ENCODE data around the gene LGR6.

The LGR6 gene

GRCh38 chr1:202150187-202150586 is 43.4 kb upstream of the LGR6 start:
- Histone ChIP-seq H3K9ac (no peak overlapping the region), H3K4me2 (no peak overlapping the region)

DNA sequence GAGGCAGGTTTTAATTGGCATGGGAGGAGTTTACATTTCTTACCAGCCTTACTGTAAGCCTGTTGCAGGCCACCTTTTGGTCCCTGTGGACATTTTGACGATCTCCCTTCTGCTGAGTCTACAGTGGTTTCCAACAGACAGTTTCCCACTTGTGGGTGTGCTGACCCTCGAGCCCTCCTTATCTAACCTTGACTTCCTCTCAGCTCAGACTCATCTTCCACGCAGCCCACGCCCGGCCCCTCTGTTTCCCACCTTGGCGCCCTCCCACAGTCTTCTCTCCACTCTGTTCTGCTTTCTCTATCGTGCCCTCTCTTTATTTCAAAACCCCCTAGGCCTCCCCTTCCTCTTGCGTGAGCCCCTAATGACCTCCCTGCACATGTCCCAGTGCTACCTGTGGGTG is 43.0 kb upstream of the LGR6 start:
- H3K27ac ChIP-seq: no peak overlapping the region
- H3K36me3 ChIP-seq (ENCODE audit: insufficient read depth): no peaks in the 10 kb centered on the region
- no peak overlapping the region for H3K4me2 ChIP-seq
- H3K27me3 ChIP-seq (ENCODE audit: insufficient read depth, low read depth): no peaks in the 10 kb centered on the region
- H3K4me1 ChIP-seq (ENCODE audit: low read depth, poor library complexity, severe bottlenecking): peaks cover 3% of the 10 kb centered on the region
- H3K79me2 ChIP-seq (ENCODE audit: insufficient read depth, low read depth): no peaks in the 10 kb centered on the region
- no peak overlapping the region for H3K9ac ChIP-seq
- H3K4me3 ChIP-seq (IDR thresholded peaks at IDR 0.05; ENCODE audit: insufficient read depth, low read depth, low read length): no peak overlapping the region
- H2AFZ ChIP-seq (ENCODE audit: low read depth): no peak overlapping the region
- TF ChIP-seq CTCF (conservative IDR thresholded peaks at IDR 0.05; ENCODE audit: low read depth, low read length): no peak
- no peaks in the 10 kb centered on the region for H4K20me1 ChIP-seq (ENCODE audit: insufficient read depth)

More at GRCh38 chr1:202150187-202150586, 43.4 kb upstream of the LGR6 start:
- H3K79me2 ChIP-seq (ENCODE audit: insufficient read depth, low read depth): no peaks in the 10 kb centered on the region
- no peak overlapping the region for H2AFZ ChIP-seq (ENCODE audit: low read depth)
- no peaks in the 10 kb centered on the region for H4K20me1 ChIP-seq (ENCODE audit: insufficient read depth)
- H3K27ac ChIP-seq: no peak overlapping the region
- TF ChIP-seq CTCF (conservative IDR thresholded peaks at IDR 0.05; ENCODE audit: low read depth, low read length): no peak
- no peaks in the 10 kb centered on the region for H3K36me3 ChIP-seq (ENCODE audit: insufficient read depth)
- H3K4me1 ChIP-seq (ENCODE audit: low read depth, poor library complexity, severe bottlenecking): peaks cover 7% of the 10 kb centered on the region
- H3K4me3 ChIP-seq (IDR thresholded peaks at IDR 0.05; ENCODE audit: insufficient read depth, low read depth, low read length): no peak overlapping the region
- no peaks in the 10 kb centered on the region for H3K27me3 ChIP-seq (ENCODE audit: insufficient read depth, low read depth)

DNA sequence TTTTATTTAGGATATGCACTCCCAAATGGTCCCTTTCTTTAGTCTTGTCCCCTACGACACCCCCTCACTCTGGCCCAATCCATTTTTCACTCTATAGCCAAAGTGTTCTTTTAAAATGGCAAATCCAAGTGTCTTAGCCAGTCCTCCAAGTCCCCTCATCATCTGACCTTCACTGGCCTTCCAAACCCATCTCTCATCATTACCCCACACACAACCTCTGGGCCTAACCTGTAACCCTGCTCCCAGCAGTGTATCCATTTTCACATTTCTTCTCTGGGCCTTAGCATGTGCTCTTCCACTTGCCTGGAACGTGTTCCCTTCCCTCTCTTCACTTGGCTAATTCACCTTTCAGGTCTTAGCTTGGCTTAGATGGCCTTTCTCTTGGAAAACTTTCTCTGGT is 42.6 kb upstream of the LGR6 start:
- no peaks in the 10 kb centered on the region for H4K20me1 ChIP-seq (ENCODE audit: insufficient read depth)
- H3K36me3 ChIP-seq (ENCODE audit: insufficient read depth): no peaks in the 10 kb centered on the region
- TF ChIP-seq CTCF (conservative IDR thresholded peaks at IDR 0.05; ENCODE audit: low read depth, low read length): no peak
- H3K27me3 ChIP-seq (ENCODE audit: insufficient read depth, low read depth): no peaks in the 10 kb centered on the region
- H3K79me2 ChIP-seq (ENCODE audit: insufficient read depth, low read depth): no peaks in the 10 kb centered on the region
- H3K27ac ChIP-seq: no peak overlapping the region
- H3K9ac ChIP-seq: no peak overlapping the region
- H3K4me2 ChIP-seq: no peak overlapping the region
- no peak overlapping the region for H3K4me3 ChIP-seq (IDR thresholded peaks at IDR 0.05; ENCODE audit: insufficient read depth, low read depth, low read length)
- no peak overlapping the region for H2AFZ ChIP-seq (ENCODE audit: low read depth)
- peaks cover under 1% of the 10 kb centered on the region for H3K4me1 ChIP-seq (ENCODE audit: low read depth, poor library complexity, severe bottlenecking)

- no peaks in the 10 kb centered on the region for H3K79me2 ChIP-seq (ENCODE audit: insufficient read depth, low read depth)
- no peak overlapping the region for H3K9ac ChIP-seq
These were observed 41.2 kb upstream of the LGR6 start for GRCh38 chr1:202152399-202152798.

More at GRCh38 chr1:202152399-202152798, 41.2 kb upstream of the LGR6 start:
- no peaks in the 10 kb centered on the region for H3K36me3 ChIP-seq (ENCODE audit: insufficient read depth)
- H3K27ac ChIP-seq: no peak overlapping the region
- no peak overlapping the region for H3K4me2 ChIP-seq
- no peak overlapping the region for H2AFZ ChIP-seq (ENCODE audit: low read depth)
- no peaks in the 10 kb centered on the region for H4K20me1 ChIP-seq (ENCODE audit: insufficient read depth)
- TF ChIP-seq CTCF (conservative IDR thresholded peaks at IDR 0.05; ENCODE audit: low read depth, low read length): no peak
- no peaks in the 10 kb centered on the region for H3K27me3 ChIP-seq (ENCODE audit: insufficient read depth, low read depth)
- no peak overlapping the region for H3K4me3 ChIP-seq (IDR thresholded peaks at IDR 0.05; ENCODE audit: insufficient read depth, low read depth, low read length)
- H3K4me1 ChIP-seq (ENCODE audit: low read depth, poor library complexity, severe bottlenecking): no peaks in the 10 kb centered on the region
